ENCODE results near the gene HOXC11.
A peak's percentile ranks its signal among the peaks of the same experiment; 100 is the strongest.

Gene HOXC11

DNA sequence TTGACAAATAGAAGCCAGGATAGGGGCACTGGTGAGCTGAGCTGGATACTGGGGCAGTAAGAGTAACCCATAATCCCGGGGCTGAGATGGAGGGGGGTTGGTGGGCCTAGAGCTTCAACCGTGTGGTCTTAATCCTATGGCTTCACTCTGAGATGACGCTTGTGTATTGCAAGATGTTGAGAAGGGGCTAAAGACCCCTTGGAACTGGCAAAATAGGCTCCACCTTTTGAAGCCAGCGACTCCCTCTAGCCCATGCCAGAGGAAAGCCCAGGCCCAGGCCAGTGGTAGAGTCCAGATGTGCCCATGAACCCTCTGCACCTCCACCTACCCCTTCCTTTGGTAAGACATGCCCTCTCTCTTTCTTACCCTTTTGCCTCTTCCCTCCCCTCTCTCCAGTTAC lies 13.6 kb upstream of the HOXC11 start:
- DNase-seq, result no peak

DNA sequence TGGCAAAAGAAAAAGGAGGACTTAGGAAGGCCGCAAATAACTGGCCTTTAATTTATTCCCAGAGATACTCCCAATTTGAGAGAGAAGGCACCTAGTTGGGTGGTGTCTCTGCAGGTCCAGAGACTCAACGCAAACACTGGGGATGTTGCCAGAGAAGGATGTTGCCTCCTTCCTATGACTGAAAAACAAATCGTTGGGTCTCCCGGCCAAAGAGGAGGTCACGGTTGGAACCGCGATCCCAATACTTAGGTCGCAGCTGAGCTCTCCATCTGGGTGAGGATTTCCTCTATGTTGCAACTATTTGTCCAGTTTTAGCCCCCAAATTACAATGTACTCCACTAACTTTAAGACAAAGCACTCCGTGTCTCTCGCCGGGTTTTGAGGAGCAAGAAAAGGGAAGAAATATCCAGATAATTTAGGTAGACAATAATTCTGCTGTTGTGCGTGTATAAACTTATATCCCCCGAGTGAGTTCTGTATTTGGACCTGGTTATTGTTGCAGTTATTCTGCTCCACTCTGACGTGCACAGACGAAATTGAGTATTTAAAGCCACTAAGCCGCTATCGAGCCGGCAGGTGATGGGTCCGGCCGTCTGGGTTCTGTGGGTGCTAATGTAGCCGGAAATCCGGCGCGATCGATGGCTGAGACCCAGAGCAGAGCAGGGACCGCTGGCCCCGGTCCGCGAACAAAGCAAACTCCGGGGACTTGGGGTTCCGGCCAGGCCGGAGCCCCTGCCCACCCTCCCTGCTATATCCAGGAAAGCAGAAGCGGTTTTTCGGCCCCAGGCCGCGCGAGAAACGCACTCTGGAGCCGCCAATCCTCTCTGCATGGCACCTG lies 12.5 kb upstream of the HOXC11 start:
- no peak for DNase-seq

DNA sequence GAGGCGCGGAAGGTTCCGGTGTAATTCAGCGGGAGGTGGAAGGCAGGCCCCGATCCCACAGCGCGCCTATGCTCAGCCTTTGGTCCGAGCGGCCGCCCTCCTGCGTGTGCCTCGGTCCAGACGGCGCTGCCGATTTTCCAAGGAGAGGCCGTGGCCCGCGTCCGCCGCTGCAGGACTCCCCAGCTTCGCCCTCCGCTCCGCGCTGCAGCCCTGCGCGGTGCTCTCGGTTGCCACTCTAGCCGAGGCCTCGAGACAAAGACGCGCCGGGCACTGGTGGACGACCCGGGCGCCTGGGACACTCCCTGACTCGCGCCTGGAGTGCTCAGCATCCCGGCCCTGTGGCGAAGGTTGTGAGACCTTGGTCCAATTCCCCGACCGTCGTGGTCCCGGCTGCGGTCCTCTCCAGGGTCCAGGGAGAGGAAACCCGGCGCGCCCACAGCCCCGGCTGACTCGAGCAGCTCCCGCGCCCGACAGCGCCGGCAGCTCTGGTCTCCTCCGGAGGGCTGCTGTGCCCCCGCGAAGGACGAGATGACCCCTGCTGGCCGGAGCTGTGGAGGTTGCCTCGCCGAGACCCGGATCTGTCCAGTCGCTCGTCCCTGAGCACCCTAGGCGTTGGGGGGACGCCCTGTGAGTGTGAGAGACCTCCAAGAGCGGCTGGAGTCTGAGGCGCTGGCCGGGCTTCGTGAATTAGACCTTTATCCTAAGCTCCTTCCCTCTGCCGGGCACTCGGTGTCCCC lies 11.7 kb upstream of the HOXC11 start:
- no peak for DNase-seq

DNA sequence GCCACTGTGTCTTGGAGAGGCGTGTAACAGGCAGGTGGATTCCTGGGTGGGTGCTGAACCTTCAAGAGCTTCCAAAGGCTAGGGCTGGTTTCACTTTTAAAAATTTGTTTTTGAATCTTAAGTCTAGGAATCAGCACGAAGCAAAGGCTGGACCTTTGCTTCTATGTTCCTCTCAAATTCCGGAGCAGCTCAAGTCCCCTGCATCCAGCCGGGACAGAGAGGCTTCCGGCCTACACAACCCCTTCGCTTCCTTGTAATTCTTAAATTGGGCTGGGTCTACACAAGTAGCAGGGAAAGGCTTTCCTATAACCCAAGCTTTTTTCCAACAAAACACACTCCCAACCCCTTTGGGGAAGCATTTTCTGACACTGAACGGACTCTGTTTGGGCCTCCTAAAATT lies 9.9 kb upstream of the HOXC11 start:
- DNase-seq, result no peak

DNA sequence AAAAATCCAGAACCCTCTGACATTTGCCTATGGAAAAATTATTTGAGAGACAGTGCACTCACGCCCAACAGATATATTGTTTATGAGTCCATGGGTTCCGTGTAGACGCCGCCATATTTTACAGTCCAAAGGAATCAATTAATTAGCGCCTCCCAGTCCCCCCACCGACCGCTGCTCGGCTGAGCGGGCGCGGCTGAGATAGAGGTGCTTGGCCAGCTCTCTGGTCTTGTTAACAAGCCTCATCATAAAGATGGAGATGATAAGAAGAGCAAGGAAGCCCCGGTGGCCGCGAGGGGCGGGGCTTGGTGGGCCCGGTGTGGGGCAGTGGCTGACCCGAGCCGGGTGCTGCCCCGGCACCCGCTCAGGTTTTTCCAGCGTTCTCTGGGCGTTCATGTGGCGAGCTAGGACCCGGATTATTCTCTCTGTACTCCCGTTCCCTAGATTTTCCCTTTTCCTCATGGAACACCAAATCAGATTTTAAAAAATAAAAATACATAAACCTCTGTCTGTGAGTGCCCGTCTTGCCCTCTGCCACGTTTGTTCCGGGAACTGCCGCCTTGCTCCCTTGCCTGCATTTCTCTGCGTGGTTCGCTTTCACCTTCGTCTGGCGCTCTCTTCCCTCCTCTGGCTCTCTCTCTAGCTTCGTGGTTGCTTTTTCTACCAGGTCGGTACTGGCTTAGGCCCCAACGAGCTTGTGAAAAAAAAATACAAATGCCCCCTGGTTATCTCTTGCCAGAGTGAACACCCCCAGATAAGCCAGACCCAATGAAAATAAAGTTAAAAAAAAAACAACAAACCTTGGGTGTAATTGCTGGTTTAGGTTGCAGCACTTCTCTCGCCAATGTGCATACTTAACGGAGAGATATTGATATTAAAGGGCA lies 9.3 kb upstream of the HOXC11 start:
- no peak for DNase-seq

DNA sequence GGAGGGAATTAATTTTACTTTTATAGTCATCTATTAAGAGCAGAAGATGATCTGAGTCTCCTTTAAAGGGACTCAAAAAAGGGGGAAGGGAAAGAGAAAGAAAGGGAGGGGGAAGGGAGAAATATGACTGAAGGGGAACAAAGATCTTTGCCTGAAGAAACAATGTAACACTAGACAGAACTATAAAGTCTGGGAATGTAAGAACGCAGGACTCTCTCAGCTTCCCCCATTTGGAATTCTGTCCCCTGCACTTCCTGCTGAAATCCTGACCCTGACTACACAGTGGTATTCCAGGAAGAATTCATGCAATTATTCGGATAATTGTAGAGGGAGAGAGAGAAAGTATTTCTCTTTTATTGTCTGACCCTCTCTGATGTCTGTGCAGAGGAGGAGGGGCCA lies 8.6 kb upstream of the HOXC11 start:
- no peak for DNase-seq

DNA sequence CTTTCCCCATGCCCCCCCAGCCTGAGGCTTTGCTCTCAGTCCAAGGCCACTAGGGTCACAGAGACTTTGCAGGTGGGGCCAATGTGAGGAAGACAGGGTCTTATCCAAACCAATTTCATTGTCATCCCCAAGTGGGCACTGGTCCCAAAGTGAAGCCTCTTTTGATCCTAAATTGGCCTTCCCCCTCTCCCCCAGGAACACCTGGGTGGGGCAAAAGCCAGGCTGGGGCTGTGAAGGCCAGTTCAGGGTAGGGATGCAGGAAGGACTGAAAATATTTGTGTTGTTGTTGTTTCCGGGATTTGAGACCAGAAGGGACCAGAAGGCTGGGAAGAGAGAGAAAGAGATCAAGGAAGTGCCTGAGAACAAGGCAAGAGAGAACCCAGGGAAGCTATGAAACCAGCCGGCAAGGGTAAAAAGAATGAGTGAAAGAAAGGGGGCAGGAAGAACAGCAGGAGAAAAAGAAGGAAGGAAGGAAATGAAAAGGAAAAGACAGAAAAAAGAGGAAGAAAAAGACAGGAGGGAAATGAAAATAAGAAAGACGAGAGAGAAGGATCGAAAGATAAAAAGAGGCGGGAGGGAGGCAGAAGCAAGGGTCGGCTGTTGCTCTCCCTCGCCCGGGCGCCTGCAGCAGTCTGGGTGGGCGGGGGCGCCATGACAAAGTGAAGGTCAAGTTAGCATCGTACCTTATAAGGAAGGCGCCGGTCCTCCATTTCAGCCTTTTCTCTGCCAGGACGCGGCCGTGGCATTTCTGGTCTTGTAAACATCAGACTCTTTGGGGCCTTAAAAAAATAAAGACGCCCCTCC lies 7.4 kb upstream of the HOXC11 start:
- no peak for DNase-seq

DNA sequence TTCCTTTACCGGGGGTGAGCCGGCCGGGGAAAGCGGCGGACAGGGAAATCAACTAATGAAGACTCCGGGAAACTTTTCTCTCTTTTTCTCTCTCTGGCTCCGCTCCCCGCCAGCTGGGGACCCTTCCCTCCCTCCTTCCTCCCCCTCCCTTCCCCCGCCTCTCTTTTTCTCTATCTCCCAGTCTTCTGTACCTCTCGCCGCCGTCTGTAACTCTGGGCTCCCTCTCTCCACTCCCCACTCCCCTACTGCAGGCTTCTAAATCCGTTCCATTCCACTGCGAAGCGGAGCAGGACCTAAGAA lies 6.9 kb upstream of the HOXC11 start:
- DNase-seq, result no peak

DNA sequence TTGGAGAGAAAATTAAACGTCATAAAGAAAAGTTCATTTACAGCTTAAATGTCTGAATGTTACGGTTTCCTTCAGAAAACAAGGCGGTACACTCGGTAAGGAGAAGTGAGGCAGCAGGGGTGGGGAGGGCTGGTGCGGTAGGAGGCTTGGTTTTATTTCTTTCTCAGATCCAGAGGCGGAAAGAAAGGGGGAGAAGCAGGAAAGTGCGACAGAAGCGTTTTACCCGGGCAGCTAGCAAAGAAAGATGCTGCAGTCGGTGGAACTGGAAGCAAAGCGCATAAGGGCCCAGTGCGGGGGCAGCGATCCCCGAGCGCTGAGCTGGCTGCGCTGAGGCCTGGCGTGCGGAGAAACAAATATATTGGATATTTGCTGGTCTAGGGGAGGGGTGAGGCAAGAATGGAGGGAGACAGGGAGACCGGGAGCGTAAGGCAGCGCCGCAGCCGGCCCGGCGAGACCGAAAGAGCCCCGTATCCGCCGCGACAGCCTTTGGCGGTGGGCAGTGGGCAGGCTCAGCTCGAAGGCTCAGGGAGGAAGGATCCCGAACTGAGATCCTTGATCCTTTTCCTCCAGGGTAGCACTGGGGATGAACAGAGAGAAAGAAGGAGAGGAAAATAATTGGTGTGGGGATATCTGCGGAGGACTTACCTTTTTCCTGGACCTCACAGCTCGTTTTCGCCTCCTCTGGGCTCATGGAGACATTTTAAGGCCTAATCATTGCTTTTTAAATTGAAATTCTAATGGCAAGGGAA lies 6.4 kb upstream of the HOXC11 start:
- no peak for DNase-seq

DNA sequence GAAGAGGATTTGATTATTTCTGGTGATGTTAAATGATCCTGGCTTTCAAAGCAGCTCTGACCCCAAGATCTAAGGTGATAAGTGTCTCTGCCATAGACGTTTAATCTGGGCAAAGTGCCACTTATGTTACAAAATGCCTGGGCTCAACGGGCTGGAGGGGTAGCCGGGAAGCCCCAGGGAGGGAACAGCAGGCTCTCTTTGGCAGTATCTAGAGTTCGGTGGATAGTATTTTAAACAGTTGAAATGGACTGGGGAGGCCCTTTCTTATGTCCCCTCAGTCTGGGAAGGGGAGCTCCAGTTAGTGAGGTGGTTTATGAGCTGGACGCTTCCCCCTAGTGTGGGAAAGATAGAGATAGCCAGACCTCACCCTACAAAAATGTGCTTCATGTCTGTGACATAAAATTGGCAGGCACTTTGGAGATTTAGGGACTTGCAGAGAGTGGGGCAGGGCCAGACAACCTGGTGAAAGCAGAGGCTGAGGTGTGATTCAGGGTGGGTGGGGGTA lies 5.5 kb upstream of the HOXC11 start:
- DNase-seq, result no peak

DNA sequence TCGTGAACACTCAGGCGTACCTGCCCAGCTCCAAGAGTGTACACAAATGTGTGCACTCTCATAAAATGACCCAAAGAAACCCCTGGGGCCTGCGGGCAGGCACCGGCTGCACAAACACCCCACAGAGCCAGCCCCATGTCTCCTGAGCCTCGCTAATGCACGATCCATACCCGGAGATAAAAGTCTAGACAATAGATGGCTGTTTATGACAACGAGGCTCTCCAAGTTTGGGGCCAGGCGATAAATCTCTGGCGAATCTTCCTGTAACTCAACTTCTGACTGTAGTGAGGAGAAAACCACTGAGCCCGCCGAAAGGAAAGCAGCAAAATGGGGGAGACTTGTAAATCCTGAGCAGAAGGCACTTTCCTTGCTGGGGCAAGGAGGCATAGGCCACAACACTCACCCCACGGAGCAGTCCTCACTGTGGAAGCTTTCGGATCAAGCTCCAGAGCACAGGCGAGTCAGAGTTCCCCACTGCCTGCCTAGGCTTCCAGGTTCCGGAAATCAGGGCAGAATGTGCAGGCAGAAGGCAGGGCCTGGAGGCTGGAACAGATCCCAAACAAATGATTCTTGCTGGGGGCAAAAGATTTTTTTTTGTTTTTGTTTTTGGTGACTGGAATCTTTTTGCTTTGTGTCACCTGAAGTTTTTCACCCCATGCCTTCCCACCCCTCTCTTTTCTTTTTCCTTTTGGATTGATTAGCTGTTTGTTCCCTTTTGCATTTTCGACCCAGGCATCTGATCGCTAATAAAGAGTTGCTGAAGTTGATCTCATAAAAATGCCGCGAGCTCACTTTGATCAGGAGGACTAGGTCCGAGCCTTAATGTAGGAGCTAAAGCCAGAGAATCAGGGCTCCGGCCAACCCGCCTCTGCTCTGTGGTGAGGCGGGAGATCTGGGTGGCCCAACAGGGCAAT lies 4.5 kb upstream of the HOXC11 start:
- no peak for DNase-seq

DNA sequence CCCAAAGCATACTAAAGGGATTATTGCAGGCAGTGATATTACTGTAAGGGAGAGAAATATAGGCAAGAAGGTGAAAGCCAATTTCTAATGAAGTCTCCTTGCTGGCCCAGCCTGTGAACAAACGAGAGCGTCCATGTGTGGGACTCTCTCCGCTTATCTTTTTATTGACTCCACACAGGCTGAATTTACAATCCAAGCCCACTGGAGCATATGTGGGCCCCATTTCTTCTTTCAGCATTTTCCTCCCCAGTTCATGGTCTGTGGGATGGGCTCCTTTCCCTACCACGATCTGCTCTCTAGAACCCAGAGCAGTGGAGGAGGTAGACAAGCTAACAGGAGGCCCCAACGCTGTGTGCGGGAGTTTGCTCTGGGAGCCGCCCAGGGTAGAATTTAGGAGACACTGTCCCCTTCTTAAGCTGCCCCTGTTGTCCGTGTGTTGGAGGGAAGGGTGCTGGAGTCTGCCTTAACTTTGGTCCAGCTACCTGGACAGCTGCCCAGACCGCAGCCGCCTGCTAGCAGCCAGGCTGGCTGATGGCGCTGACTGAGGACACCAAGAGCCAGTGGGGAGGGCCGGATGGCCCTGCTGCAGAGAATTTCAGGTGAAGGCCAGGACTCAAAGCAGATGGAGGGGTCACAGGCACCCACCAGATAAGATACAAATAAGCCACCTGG lies 3.2 kb upstream of the HOXC11 start:
- no peak for DNase-seq

DNA sequence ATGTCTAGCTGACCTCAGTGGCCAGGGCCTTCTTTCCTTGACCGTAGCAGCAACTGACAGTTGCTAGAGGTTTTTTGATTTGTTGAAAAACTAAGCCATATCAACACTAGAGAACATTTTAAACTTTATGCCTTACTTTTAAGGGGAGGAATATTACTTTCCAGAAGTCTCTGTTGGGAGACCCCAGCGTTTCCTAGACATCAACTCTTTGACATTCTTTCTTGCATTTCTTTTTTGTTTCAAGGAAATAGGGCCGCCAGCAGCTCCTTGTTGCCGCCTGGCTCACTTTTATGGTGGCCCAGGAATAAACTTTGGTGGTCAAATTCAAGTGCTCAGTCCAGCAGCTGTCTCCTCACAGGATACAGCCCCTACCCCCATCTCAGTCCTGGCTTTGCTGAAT lies 2.5 kb upstream of the HOXC11 start:
- DNase-seq, result no peak

DNA sequence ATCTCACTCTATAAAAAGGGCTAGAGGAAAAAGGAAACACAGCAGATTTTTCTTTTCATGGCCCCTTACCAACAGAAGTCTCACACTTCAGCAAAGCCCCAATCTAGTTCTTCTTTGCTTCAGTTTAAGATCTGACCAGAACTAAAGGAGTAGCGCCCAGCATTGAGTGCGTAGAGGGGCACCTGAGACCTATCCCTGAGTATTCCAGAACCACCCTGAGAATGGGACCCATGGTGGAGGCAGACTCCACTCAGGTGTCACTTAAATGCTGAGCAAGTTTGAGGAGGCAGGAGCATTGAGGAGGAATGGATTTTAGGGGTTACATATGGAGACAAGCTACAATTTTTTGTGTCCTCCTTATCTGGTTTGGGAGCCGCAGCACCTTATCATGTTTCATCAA lies 1.8 kb upstream of the HOXC11 start:
- DNase-seq, result no peak

DNA sequence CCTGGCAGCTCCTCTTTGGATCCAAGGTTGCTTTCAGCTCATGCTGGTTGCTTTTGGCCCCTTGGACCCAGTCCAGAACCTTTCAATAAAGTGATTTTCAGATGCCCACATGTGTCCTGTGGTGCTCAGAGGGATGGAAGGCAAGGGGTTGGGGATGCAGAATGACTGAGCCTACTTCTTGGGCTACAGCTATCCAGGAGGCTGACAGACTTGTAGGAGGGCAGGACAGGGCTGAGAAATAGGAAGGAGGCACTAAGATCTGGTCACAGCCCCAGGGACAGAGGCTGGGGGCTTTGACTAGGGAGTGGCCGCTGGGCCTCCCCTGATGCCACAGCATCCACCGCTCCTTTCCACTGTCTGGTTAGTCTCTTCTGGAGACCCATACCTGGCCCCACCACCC lies 1.2 kb upstream of the HOXC11 start:
- no peak for DNase-seq

DNA sequence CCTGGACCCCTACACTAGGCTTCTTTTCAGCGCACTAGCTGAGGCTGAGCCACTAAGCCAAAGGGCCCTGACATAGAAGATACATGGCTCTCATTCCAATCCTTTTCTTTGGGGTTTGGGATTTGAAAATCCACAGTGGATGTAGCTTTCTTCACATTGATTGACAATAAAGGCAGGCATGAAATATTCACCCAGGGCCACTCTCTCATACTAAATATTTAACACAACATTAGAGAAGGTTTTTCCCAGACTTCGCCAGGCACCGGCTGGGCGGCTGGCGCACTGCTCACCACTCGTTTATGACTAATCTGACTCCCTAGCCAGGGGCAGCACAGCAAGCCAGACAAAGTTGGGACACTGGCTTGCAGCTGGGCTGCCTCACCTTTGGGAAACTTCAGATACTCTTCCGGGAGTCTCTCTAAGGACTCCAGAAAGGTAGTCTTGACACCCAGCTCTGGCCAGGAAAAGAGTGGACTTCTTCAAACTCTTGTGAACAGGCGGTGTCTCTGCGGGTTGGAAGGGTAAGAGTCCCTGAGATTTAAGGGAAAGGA lies 699 bp upstream of the HOXC11 start:
- DNase-seq, result no peak

DNA sequence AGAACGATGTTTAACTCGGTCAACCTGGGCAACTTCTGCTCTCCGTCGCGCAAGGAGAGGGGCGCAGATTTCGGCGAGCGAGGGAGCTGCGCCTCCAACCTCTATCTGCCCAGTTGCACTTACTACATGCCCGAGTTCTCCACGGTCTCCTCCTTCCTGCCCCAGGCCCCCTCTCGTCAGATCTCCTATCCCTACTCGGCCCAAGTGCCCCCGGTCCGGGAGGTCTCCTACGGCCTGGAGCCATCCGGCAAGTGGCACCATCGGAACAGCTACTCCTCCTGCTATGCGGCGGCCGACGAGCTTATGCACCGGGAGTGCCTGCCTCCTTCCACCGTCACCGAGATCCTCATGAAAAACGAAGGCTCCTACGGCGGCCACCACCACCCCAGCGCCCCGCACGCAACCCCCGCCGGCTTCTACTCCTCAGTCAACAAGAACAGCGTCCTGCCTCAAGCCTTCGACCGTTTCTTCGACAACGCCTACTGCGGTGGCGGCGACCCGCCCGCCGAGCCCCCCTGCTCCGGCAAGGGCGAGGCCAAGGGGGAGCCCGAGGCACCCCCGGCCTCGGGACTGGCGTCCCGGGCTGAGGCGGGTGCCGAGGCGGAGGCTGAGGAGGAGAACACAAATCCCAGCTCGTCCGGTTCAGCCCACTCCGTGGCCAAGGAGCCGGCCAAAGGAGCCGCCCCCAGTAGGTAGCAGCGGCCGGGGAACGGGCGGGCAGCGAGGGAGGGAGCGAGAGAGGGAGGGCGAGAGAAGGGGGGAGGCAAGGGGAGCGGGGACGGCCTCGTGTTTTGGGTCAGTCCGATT lies 513 bp downstream of the HOXC11 start:
- DNase-seq, result no peak

DNA sequence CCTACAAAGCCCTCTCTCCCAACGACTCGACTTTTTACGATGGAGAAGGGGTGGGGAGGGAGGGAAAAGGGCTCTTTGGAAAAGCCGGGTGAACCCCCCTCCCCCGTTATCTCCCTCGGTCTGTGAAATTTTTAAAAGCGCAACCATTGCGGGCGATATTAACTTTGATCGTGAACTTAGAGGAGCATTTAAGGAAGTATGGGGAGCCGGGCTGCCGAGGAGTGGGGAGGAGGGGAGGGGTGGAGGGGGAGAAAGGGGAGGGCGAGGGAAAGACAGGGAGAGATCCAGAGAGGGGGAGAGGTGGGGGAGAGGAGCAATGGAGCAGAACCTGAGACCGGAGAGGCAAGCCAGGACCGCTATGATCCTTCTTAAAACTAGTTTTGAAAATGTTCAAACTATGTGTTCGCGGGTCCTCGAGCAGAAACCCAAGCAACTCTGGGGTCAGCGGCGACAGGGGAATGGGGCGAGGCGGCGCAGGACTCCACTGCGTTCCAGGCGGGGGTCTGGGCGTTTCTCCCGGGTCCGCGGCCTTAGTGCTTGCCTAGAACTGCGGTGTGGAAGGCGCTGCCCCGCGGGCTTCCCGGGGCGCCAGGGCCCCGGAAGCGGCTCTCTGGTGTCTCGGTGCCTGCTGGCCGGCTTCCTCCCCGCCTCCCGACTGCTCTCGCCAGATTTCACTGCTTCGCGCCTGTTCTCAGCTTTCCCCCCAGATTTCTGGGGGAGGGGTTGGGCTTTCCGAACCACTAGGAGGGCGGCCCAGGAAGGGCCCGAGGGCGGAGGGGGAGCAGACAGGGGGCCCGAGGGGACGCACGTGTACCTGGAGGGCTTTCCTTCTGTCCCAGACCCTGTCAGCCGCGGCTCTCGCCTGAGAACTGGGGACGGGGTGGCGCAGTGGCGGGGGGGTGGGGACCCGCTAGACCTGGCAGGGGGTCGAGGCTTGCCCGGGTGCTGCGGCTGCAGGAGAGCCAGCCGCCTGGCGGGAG lies 1.4 kb downstream of the HOXC11 start, which contains the start of gene HOTAIR:
Gene HOTAIR, minus strand, starts transcription at position 871 of the 980 bp plus-strand sequence.
- DNase-seq, result peak; percentile 17

All from activated naive CD4-positive, alpha-beta T cell treated with Interleukin-2 at 50 U/mL for 16 hours (primary cell).